ELF-1 (cell line): ENCODE measurements around the gene ERMAP.
A peak's percentile ranks its signal among the peaks of the same experiment; 100 is the strongest.
"Not testable (repeated sequence)": the region's sequence is repeated elsewhere in the genome, so short reads cannot be mapped to it uniquely, and the experiment has no call there.

ENCODE experiments used
- DNase-seq: peaks from one replicate; pipeline ENCODE4 v3.0.0-alpha.2; 2016; ENCODE audit warnings: low read depth, low spot score

ERMAP gene

DNA sequence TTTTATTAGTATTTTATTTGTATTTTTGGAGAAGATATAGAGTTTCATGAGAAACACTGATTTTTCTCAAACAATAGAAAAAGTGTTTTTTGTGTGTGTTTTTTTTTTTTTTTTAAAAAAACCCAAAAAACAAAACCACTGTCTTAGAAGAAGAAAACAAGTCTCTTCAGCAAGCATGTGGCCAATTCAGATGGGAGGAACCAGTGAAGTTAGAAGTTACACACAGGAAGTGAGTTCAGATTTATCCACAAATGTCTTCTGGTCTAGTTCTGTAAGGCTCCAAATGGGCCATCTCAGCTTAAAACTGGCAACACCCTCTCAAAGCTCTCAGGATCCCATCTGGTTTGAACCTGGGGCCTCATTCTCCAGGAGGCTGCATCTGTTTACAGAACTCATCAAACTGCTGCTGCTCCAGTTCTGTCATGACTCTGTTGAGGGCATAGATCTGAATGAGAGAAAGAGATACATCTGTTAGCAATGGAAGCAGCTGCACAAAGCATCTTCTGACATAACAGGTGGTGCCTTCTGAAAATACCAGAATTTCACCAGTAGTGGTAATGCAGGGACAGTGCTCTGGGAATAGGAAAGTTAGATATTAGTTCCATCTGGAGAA is 9.8 kb upstream of the ERMAP start:
- DNase-seq: no peak

DNA sequence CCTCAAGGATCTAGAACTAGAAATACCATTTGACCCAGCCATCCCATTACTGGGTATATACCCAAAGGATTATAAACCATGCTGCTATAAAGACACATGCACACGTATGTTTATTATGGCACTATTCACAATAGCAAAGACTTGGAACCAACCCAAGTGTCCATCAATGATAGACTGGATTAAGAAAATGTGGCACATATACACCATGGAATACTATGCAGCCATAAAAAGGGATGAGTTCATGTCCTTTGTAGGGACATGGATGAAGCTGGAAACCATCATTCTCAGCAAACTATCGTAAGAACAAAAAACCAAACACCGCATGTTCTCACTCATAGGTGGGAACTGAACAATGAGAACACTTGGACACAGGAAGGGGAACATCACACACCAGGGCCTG is 2.1 kb upstream of the ERMAP start:
- not testable (repeated sequence) for DNase-seq

DNA sequence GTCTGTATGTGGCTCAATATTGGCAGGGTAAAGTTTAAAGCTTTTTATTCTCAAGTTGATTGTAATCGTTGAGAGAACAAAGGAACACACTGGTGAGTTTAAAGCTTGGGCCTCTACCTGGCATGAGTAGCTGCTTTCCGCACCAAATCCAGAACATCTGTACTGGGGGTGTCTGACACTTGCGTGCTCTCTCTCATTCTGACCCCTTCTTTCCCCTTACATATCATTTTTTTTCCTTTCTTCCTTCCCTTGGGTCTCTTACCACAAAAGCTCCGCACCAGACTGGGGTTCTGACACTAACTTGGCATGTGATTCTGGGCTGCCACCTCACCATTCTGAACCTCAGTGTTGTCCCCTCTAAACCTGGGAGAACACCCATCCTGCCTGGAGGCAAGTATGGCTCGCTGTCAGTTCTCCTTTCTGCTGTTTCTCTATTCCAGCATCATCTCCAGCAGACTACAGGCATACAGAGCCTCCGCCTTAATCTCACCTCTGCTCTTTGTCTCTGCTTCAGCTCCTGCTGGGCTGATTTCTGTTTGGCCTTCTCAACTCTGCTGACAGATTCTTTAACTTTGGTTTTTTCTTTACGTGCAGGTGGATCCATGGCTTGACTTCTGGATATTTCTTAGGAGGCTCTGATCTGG is 859 bp upstream of the ERMAP start:
- peak; percentile 53 for DNase-seq

DNA sequence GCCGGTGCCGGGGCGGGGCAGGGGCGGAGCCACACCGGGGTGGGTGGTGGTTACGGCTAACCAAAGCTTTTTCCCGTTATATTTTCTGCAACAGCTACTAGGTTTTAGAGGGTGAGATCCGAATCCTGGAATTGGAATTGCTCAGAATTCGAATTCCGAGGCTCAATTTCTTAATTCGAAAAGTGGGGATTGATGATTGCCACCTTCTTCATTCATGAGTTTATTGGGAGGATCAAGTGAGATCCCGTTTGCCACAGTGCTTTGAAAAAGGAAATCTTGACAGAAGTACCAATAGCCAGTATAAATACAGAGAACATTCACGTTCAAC is 482 bp downstream of the ERMAP start:
- DNase-seq: no peak

DNA sequence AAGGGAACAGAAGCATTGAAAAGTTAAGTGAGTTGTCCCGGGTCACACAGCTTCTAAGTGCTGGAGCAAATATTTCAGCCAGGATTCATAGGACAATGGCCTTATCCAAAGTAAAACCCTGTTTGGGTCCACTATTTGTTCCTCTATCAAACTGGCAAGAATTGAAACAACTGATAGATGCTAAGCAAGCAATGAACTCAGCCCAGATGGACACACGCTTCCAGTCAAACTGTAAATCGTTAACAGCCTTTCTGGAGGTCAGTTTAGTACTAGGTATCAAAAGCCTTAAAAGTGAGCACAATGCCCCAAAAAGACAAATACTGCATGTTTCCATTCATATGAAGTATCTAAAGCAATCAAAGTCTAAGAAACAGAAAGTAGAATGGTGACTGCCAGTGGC is 1.1 kb downstream of the ERMAP start:
- DNase-seq: no peak

DNA sequence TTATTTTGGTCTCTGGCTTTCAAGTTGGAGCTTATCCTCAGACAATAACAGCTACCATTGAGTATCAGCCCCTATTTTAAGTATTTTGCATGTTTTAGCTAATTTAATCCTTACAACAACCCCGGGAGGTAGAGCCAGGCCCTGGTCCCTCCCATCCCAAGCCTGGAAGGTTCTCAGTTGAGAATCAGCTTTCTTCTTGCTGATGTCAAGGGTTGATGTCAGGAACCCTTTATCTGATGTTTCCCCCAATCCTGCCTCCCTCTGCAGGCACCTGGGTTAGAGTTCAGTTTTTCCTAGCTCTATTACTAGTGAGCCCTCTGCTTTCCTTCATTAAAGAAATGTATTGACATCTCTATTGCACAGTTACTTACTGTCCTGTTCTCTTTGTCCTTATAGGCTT is 3.9 kb downstream of the ERMAP start:
- DNase-seq: no peak

DNA sequence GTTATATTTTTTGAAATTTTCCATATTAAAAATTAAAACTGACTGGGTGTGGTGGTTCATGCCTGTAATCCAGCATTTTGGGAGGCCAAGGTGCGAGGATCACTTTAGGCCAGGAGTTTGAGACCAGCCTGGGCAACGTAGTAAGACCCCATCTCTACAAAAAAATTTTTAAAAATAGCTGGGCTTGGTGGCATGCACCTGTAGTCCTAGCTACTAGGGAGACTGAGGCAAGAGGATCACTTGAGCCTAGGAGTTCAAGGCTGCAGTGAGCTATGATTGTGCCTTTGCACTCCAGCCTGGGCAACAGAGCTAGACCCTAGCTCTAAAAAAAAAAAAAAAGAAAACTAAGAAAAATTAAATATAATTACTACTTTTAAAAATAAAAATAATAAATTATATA is 4.8 kb downstream of the ERMAP start:
- DNase-seq: no peak

DNA sequence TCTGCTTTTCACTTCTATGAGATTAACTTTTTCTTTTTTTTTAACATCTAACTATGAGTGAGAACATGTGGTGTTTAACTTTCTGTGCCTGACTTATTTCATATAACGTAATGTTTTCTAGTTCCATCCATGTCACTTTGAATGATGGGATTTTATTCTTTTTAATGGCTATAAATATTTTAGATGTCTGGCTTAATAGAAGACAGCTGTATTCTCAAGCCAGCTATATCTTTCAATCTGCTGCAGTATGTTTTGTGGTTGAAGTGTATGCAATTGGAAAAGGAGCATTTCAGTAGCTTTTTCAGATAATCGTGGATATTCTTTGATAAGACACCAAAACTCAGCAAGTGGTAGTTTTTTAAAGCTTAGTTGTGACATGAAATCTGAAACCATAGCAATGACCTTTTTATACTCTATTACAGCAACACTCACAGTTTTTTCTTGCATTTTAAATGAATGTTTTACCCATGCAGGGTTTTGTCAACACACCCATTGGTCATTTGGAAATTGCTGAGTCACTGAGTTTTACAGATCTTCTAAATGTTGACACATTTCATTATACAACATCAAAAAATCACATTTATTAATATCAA is 6.0 kb downstream of the ERMAP start:
- no peak for DNase-seq

DNA sequence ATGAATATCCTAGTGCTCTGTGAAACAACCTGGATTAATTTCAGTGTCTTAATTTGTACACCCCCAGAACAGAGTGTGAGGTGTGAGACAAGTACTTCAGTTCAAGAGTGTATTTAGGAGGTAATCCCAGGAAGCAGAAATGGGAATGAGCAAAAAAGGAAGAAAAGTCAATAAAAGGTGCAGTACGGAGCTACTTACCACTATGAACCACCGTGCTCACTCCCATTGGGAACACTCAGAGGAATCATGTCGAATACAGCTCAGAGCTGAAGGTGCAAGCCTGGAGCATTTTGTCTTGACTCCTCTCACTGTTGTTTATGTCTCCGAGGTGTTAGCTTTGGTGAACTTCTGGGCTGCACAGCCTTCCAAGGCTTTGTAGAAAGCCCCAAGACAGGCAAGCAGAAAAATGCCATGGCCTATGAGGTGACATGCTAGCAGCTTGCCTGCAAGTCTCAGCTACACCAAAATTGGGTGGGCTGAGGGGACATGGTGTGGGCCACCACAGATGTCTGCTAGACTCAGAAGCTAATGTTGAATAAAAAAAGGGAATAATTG is 7.6 kb downstream of the ERMAP start:
- no peak for DNase-seq

DNA sequence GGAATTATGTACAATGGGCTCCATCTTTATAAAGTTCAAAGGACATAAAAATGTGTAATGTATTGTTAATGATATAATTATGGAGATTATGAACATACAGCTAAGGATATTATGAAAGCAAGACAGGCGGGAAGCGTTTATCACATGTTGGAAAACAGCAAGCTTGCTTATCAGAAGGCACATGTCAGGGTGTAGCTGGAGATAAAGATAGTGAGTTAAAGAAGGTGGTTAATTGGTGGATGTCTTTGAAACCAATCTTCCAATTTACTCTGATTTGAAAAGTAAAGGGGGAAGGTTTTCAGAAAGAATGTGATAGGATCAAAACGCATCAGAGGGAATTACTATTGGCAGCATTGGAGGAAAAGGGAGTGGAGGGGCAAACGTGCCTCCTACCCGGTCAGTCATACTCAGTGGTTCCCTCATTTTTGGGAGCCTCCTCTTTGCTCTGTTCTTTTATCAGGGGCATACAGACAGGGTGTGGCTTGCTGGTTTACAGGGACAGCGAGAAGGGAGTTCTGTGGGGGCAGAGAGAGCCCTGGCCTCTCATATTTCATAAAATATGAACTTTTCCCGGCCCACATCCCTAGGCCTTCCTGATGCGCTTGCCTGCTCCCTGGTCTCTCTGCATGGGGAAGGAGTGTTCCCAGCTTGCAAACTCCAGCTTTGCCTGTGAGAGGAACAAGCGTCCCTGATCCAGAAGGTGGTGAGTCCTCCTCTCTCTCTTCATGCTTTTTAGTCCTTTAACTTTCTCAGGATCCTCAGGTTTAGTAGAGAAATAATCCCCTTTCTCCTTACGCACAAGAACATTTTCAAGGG is 8.3 kb downstream of the ERMAP start:
- no peak for DNase-seq

DNA sequence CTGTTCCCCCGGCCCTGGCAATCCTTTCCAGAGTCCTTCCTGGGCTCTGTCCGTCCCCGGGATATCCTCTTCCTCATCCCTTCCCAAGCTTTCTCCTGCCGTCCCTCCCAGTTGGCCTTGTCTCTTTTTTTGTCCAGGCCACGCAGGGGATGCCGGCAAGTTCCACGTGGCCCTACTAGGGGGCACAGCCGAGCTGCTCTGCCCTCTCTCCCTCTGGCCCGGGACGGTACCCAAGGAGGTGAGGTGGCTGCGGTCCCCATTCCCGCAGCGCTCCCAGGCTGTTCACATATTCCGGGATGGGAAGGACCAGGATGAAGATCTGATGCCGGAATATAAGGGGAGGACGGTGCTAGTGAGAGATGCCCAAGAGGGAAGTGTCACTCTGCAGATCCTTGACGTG is 13.7 kb downstream of the ERMAP start:
- no peak for DNase-seq

DNA sequence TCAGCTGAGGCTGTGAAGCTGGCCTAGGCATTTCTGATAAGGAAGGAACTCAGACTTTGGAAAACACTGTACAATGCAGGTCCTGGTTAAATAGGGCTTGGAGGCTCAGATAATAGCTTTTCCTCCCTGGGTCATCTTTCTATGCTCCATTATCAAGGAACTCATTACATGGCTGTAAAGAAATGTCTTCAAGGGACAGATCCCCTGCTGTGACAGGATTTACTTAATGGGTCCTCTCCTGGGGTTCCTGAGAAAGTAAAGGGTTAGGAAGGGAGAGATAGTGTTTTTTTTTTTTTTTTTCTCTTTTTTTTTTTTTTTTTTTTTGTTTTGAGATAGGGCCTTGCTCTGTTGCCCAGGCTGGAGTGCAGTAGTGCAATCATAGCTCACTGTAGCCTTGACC is 14.4 kb downstream of the ERMAP start:
- DNase-seq: no peak

DNA sequence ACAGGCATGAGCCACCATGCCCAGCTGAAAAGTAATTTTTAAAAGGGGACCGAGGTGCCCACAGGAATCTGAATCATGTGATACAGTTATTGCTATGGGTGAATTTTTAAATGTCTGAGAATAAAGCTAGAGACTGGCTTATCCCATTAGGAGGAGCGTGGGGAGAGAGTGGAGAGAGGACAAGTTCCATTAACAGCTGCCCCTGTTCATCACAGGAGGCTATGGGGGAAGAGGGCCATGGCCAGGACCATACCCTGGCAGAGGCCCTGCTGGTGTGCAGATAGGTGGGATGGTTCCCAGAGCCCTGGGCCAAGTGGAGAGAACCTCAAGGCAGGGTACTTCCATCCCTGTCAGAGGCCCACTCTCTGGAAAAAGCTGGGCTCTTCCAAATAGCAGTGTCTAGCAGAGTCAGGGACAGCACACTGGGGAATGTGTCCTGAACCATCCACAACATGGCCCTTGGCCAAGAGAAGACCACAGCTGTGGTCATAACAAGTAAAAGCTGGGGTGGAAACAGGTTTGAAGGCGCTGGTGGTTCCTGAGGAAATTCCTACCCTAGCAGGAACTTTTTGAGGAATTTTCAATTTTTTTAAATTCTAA is 15.8 kb downstream of the ERMAP start:
- DNase-seq: no peak

DNA sequence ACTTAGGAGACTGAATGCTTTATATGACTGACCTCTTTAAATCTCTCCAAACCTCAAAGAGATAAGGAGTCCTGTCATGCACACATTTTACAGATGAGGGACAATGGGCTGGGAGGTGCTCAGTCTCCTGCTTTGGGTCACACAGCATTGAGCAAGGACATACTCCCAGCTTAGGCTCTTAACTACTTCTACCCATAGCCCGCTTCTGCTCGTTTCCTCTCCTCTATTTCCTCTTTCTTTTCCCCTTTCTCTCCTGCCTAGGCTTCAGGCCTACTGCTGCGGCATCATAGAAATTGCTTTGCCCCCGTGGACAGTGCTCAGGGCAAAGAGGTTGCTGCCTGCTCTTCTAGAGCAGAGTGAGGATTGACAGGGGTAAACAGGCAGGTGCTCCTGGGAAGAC is 17.1 kb downstream of the ERMAP start:
- DNase-seq: no peak

DNA sequence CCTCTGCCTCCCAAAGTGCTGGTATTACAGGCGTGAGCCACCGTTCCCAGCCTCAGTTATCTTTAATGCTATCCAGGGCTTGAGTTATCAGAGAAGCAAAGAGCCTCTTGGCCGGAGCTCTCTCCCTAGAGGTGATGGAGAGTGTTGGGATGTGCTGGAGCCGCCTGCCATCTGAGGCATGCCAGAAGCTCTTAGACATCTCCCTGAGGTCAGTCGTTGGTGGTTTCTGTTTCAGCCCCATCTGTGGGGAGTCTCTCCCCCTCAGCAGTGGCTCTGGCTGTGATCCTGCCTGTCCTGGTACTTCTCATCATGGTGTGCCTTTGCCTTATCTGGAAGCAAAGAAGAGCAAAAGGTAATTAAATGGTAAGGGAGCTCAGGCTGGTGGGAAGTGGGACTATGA is 17.9 kb downstream of the ERMAP start:
- peak; percentile 29 for DNase-seq

DNA sequence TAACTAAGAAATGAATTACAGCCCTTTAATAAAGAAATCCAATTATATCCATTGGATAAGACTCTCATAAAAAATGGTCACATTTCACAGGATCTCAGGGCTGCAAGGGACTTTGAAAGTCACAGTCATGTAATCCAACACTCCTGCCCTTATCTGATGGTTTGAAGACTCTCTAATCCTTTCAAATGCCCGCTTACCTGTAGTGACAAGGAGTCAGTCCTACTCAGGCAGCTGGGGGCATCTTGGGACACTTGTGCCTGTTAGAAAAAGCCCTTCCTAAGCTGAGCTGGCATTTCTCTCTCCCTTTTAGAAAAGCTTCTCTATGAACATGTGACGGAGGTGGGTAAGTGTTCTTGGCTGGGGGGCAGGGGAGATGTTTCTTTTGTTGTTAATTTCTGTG is 18.5 kb downstream of the ERMAP start:
- no peak for DNase-seq

DNA sequence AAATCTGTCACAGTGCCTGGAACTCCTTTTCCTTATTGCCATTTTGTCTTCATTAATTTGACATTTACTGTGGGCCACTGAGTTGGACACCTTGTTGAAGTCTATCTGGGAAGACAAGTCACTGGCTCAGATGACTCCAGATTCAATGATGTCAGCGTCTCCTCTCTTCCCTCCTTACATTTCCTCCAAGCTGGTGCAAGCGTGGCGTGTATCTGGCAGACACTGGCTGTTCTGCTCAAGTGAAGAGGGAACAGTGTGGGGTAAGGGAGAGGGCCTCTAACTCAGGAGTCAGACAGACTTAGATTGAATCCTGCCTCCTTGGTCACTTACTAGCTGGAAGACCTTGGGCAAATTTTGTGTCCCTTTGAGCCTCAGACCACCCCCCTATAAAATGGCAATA is 20.8 kb downstream of the ERMAP start:
- DNase-seq: no peak

DNA sequence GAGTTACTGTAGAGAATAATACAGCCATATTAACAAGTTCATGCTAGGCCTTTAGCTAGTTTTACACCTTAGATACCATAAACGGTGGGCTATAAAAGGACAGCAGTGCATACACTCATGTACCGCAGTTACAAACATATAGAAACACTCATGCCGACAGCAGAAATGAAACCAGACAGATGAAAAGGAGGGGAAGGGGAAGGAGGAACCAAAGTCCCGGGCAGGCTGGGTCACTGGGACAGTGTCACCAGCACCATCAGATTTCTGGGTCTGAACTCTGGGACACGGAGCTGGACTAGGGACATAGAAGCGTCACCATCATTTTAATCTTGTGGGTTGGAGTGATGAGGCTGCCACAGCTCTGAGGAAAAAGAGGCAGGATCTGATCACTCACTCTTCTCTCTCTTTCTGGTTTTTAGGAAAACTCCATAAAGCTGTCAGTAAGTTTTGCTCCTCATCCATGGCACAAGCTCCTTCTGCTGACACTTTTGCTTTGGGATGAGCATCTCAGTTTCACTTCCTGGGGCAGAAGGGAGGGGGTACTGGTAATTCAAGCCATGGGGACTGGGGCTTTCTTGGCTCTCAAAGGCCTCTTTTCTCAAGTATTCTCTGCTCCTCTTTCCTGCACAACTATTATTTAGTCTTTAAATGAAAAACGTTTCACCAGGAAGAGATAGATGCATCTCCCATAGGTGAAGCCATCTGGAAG is 21.7 kb downstream of the ERMAP start:
- DNase-seq: no peak

DNA sequence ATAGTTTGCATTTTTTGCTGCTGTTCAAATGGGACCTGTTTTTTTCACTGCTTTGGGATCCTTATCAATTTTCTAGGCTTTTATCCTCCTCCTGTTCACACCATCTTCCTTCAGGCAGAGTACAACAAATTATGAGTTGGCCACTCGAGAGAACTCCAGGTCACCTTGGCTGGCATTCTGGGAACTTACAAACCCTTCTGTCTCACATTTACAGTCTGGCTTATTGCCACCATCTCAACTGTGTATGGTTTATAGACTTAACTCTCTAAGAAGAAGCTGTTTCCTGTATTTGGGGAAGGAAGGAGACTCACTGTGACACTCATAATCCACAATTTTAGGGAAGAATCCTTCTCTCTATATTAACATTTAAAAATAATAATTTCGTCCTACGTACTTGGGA is 24.1 kb downstream of the ERMAP start:
- no peak for DNase-seq

DNA sequence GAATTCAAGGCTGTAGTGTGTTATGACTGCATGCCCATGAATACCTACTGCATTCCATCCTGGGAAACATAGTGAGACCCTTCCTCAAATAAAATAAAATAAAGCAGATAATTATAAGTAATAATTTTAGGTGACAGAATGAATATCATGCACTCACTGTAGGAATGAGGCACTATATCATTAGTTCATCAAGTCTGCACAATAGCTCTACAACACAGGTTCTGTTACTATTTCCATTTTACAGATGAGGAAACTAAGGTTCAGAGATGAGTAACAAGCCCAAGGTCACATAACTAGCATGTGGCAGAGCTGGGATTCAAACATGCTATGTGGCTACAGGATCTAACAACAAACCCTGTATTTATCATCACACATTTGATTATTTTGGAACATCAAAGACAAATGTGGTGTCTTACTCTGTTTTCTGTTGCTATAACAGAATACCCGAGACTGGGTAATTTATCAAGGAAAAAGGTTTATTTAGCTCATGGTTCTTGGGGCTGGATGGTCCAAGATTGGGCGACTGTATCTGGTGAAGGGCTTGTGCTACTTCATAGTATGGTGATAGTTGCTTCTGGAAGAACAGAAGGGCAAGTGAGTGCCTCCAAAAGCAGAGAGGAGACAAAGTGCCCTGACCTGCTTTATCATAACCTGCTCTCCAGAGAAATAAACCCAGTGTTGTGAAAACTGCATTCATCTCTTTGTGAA is 24.7 kb downstream of the ERMAP start:
- no peak for DNase-seq

DNA sequence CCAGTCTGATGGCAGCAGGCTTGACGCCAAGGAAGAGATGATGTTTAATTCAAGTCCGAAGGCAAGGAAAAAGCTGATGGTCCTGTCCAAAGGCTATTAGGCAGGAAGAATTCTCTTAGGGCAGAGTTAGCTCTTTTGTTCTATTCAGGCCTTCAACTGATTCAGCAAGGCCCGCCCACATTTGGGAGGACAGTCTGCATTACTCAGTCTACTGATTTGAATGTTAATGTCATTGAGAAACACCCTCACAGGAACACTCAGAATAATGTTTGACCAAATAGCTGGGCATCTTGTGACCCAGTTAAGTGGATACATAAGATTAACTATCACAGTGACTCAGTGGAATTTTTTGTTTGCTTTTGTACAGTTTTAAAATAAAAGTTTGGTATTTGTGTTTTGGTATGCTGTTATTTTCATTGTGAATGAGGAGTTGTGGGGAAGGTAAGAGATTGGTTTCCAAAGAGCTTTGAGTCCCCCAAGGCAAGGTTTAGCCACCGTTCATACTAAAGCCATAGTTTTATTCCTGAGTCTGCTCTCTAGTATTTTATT is 27.7 kb downstream of the ERMAP start:
- no peak for DNase-seq
